Stimulated activated naive CD8-positive, alpha-beta T cell treated with anti-CD3 and anti-CD28 coated beads, Interleukin-15, Interleukin-2, amounts not matched to agents 100 ng/mL and 50 ng/mL, for 24 hours (primary cell): ENCODE measurements around the gene TXNRD2.
A peak's percentile ranks its signal among the peaks of the same experiment; 100 is the strongest.

Experiments used
- H3K27ac Mint-ChIP-seq: one replicate; pipeline ENCODE4 v1.8.0; 2021; ENCODE audit warnings: mild to moderate bottlenecking, mixed read lengths
- H3K27me3 Mint-ChIP-seq: one replicate; pipeline ENCODE4 v1.8.0; 2021; ENCODE audit warnings: mixed read lengths
- H3K36me3 Mint-ChIP-seq: one replicate; pipeline ENCODE4 v1.8.0; 2021; ENCODE audit warnings: low read depth, mixed read lengths
- H3K4me1 Mint-ChIP-seq: one replicate; pipeline ENCODE4 v1.8.0; 2021; ENCODE audit warnings: low read depth, mixed read lengths
- H3K4me3 Mint-ChIP-seq: one replicate; pipeline ENCODE4 v1.8.0; 2021; ENCODE audit warnings: mild to moderate bottlenecking, mixed read lengths
- H3K9me3 Mint-ChIP-seq: one replicate; pipeline ENCODE4 v1.8.0; 2021; ENCODE audit warnings: mixed read lengths

The TXNRD2 gene

GRCh38 chr22:19903513-19903912, 38.1 kb downstream of the TXNRD2 start:
- Mint-ChIP-seq H3K4me3 (no peak overlapping the region), H3K27me3 (no peaks in the 10 kb centered on the region), H3K9me3 (no peaks in the 10 kb centered on the region), H3K4me1 (no peaks in the 10 kb centered on the region), H3K36me3 (peaks cover 8% of the 10 kb centered on the region), H3K27ac (no peak overlapping the region)

- Mint-ChIP-seq H3K36me3 (peaks cover 8% of the 10 kb centered on the region), H3K27me3 (no peaks in the 10 kb centered on the region), H3K4me1 (no peaks in the 10 kb centered on the region)
Measured at GRCh38 chr22:19903031-19903430, 38.6 kb downstream of the TXNRD2 start.

GRCh38 chr22:19902245-19902715, 39.3 kb downstream of the TXNRD2 start:
- H3K36me3 Mint-ChIP-seq: peaks cover 8% of the 10 kb centered on the region
- H3K9me3 Mint-ChIP-seq: no peaks in the 10 kb centered on the region
- H3K27ac Mint-ChIP-seq: no peak overlapping the region
- H3K27me3 Mint-ChIP-seq: no peaks in the 10 kb centered on the region
- peaks cover 2% of the 10 kb centered on the region for H3K4me1 Mint-ChIP-seq
- no peak overlapping the region for H3K4me3 Mint-ChIP-seq

More at GRCh38 chr22:19903031-19903430, 38.6 kb downstream of the TXNRD2 start:
- H3K9me3 Mint-ChIP-seq: no peaks in the 10 kb centered on the region
- no peak overlapping the region for H3K27ac Mint-ChIP-seq
- no peak overlapping the region for H3K4me3 Mint-ChIP-seq

GRCh38 chr22:19901577-19902244, 39.9 kb downstream of the TXNRD2 start:
- no peak overlapping the region for H3K4me3 Mint-ChIP-seq
- no peaks in the 10 kb centered on the region for H3K27me3 Mint-ChIP-seq
- peaks cover 8% of the 10 kb centered on the region for H3K4me1 Mint-ChIP-seq
- H3K27ac Mint-ChIP-seq: no peak overlapping the region
- H3K36me3 Mint-ChIP-seq: peaks cover 8% of the 10 kb centered on the region
- H3K9me3 Mint-ChIP-seq: no peaks in the 10 kb centered on the region

GRCh38 chr22:19900707-19901436, 40.7 kb downstream of the TXNRD2 start:
- Mint-ChIP-seq H3K27me3 (no peaks in the 10 kb centered on the region), H3K9me3 (no peaks in the 10 kb centered on the region), H3K4me3 (no peak overlapping the region), H3K36me3 (peaks cover 4% of the 10 kb centered on the region), H3K27ac (no peak overlapping the region), H3K4me1 (peaks cover 17% of the 10 kb centered on the region)

- no peaks in the 10 kb centered on the region for H3K9me3 Mint-ChIP-seq
- no peaks in the 10 kb centered on the region for H3K27me3 Mint-ChIP-seq
- peaks cover 27% of the 10 kb centered on the region for H3K4me1 Mint-ChIP-seq
- H3K36me3 Mint-ChIP-seq: peaks cover 9% of the 10 kb centered on the region
- no peak overlapping the region for H3K4me3 Mint-ChIP-seq
- no peak overlapping the region for H3K27ac Mint-ChIP-seq
Measured at GRCh38 chr22:19898831-19899567, 42.6 kb downstream of the TXNRD2 start.

- Mint-ChIP-seq H3K27me3 (no peaks in the 10 kb centered on the region), H3K4me1 (peaks cover 33% of the 10 kb centered on the region), H3K9me3 (no peaks in the 10 kb centered on the region), H3K4me3 (no peak overlapping the region), H3K36me3 (peaks cover 14% of the 10 kb centered on the region), H3K27ac (no peak overlapping the region)
Measured at GRCh38 chr22:19898145-19898544, 43.5 kb downstream of the TXNRD2 start.

GRCh38 chr22:19897726-19898125, 43.9 kb downstream of the TXNRD2 start:
- Mint-ChIP-seq H3K36me3 (peaks cover 14% of the 10 kb centered on the region), H3K9me3 (no peaks in the 10 kb centered on the region), H3K4me3 (no peak overlapping the region), H3K27me3 (no peaks in the 10 kb centered on the region), H3K4me1 (peaks cover 38% of the 10 kb centered on the region), H3K27ac (no peak overlapping the region)

GRCh38 chr22:19896665-19897355, 44.8 kb downstream of the TXNRD2 start:
- Mint-ChIP-seq H3K9me3 (no peaks in the 10 kb centered on the region), H3K27ac (no peak overlapping the region), H3K27me3 (no peaks in the 10 kb centered on the region), H3K4me1 (peaks cover 47% of the 10 kb centered on the region), H3K4me3 (no peak overlapping the region), H3K36me3 (peaks cover 14% of the 10 kb centered on the region)

GRCh38 chr22:19895160-19895849, 46.3 kb downstream of the TXNRD2 start:
- no peak overlapping the region for H3K4me3 Mint-ChIP-seq
- H3K9me3 Mint-ChIP-seq: no peaks in the 10 kb centered on the region
- H3K27ac Mint-ChIP-seq: no peak overlapping the region
- peaks cover 10% of the 10 kb centered on the region for H3K36me3 Mint-ChIP-seq
- H3K27me3 Mint-ChIP-seq: no peaks in the 10 kb centered on the region
- peaks cover 62% of the 10 kb centered on the region for H3K4me1 Mint-ChIP-seq

GRCh38 chr22:19893363-19893762, 48.3 kb downstream of the TXNRD2 start:
- Mint-ChIP-seq H3K27ac (no peak overlapping the region), H3K4me1 (peaks cover 69% of the 10 kb centered on the region), H3K27me3 (no peaks in the 10 kb centered on the region), H3K9me3 (no peaks in the 10 kb centered on the region), H3K4me3 (no peak overlapping the region), H3K36me3 (peaks cover 10% of the 10 kb centered on the region)

- peak overlapping the region; percentile 96 for H3K27ac Mint-ChIP-seq
Measured at GRCh38 chr22:19892925-19893324, 48.7 kb downstream of the TXNRD2 start.

GRCh38 chr22:19892257-19892879, 49.2 kb downstream of the TXNRD2 start:
- H3K4me1 Mint-ChIP-seq: peaks cover 74% of the 10 kb centered on the region
- H3K27ac Mint-ChIP-seq: peak overlapping the region; percentile 96
- no peaks in the 10 kb centered on the region for H3K27me3 Mint-ChIP-seq
- no peaks in the 10 kb centered on the region for H3K9me3 Mint-ChIP-seq
- H3K4me3 Mint-ChIP-seq: peak overlapping the region; percentile 73
- H3K36me3 Mint-ChIP-seq: peaks cover 10% of the 10 kb centered on the region

More at GRCh38 chr22:19892925-19893324, 48.7 kb downstream of the TXNRD2 start:
- Mint-ChIP-seq H3K4me1 (peaks cover 70% of the 10 kb centered on the region), H3K9me3 (no peaks in the 10 kb centered on the region), H3K4me3 (no peak overlapping the region), H3K27me3 (no peaks in the 10 kb centered on the region), H3K36me3 (peaks cover 10% of the 10 kb centered on the region)
